ENCODE data around the gene ALDH1L2.
"Not testable (repeated sequence)": the region's sequence is repeated elsewhere in the genome, so short reads cannot be mapped to it uniquely, and the experiment has no call there.

The ALDH1L2 gene

DNA sequence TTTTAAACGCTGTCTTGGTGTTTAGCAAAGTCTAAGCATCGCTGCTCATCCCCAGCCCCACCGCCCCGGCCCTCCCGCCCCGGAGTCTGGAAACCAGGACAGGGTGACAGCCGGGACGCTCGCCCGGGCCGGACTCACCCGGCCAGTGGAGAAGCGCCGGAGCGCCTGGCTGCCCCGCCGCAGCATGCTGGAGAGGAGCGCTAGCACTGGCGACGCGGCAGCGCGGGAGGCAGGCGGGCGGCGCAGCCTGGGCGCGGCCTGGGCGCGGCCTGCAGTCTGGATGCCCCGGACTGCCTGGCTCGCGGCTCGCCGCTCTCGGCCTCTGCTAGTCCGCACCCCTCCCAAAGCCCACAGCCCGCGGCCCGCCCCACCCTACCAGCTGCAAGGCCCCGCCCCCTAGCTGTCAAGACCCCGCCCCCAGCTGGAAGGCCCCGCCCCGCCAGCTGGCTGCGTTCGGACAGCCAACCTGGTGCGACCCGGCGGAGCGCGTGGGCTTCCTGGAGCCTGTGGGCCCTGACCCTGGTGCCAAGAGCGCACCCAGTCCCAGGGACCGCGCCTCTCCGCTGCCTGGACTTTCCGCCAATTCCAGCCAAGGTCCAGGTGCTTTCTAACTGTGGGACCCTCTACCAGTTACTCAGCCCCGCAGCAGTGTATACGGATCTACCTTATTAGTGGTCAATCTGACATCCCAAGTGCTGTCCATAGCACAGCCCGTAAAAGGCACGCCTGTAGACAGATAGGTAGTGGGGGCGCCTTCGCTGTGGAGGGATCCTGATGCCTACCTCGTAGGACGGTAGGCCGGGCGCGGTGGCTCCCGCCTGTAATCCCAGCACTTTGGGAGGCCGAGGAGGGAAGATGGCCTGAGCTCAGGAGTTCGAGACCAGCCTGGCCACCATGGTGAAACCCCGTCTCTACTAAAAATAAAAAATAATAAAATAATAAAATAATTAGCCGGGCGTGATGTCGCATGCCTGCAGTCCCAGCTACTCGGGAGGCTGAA, at the start of gene ALDH1L2:
Gene ALDH1L2 (minus strand): TSS at position 208 of the 1,000 bp plus-strand sequence. CDS start 22 bp downstream, at position 186.
- peak in 1 of 2 donors; percentile 32 for DNase-seq (ENCODE audit: low read depth in 2 of 2)

DNA sequence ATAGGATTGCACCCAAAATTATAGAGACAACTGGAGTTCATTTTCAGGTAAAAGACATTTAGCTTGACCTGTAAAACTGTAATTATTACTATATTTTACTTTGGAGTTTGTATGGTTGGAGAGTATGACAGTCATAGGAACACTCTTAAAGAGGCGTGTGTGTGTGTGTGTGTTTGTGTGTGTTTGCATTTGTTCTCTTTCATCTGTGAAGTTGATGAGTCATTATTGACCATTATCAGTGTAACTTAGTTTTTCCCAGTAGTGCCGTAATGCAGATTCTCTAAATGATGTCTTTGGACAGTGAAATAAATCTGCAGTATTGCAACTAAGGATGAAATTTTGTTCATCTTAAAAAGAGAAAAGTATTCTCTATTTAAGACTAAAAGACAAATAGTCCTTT, 36.3 kb upstream of the ALDH1L2 start:
- no peak for DNase-seq (ENCODE audit: low read depth in 2 of 2)

DNA sequence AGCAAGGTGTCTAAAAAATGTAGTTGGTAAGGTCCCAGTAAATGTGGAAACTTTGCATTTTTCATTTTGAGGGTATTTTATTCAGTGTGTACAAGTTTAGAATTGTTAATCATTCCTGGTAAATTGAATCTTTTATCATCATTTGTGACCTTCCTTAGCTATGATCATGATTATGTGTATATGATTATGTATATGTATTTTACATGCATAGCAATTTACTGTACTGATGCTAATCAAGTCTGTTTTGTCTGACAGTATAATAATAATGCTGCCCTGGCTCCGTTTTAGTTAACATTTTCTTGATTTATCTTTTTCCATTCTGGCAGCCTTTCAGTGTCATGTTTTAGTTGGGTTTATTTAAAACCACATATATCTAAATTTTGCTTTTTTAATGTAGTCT, 32.7 kb upstream of the ALDH1L2 start:
- no peak for DNase-seq (ENCODE audit: low read depth in 2 of 2)

DNA sequence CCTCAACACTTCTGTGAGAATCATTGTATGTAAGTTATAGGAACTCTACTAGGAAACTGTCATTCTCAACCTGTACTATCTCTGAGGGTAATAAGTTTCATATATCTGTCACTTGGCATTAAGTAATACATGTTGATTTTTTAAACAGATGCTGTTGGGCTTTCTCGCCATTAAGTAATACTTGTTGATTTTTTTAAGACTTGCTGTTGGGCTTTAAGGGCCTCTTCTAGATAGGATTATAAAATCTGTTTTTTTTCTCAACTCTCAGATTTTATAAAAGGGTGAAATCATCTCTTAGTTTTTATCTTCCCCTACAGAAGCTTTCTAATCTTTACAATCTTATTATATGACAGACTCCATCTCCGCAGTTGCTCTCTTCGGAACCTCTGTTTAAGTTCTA, 28.8 kb upstream of the ALDH1L2 start:
- no peak for DNase-seq (ENCODE audit: low read depth in 2 of 2)

DNA sequence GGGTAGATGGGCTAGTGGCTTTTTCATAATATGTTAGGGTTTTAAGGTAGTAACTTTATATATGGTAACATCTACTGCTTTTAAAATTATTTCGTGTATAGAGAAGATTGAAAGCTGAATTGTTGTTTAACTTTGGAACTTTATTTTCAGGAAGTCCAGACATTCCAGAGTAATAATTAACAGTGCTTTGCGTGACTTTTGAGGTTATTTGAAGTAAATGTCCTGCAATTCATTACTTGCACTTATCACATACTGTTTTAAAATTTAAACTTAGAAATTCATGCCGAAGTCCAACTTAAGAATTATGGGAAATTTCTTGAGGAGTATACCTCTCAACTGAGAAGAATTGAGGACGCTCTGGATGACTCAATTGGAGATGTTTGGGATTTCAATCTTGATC, 26.6 kb upstream of the ALDH1L2 start:
- DNase-seq (ENCODE audit: low read depth in 2 of 2), result no peak

DNA sequence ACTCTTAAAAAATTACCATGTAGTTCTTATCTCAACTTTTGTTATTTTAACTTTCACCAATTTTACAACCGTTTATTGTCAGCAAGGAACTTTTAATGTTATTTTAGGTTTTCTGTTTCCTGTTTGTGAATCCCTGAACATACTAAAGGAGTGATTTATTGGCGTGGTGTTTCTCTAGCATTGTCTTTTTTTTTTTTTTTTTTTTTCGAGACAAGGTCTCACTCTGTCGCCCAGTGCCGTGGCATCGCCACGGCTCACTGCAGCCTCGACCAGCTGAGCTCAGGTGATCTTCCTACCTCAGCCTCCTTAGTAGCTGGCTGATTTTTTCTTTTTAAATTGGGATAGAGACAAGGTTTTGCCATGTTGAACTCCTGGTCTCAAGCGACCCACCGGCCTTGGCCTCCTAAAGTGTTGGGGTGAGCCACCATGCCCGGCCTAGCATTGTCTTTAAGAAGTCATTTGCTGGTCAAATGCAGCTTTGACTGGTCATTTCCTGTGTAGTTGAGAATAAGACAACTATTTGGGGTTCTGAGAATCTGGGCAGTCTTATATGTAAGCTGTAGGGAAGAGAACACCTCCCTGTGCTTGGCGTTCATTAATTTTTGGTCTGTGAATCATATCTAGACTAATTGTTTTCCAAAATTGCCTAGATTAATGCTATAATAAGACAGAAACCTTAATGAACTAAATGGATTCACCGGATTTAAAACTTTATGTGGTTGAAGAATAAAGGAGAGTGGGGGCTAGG, 25.4 kb upstream of the ALDH1L2 start:
- no peak for DNase-seq (ENCODE audit: low read depth in 2 of 2)

DNA sequence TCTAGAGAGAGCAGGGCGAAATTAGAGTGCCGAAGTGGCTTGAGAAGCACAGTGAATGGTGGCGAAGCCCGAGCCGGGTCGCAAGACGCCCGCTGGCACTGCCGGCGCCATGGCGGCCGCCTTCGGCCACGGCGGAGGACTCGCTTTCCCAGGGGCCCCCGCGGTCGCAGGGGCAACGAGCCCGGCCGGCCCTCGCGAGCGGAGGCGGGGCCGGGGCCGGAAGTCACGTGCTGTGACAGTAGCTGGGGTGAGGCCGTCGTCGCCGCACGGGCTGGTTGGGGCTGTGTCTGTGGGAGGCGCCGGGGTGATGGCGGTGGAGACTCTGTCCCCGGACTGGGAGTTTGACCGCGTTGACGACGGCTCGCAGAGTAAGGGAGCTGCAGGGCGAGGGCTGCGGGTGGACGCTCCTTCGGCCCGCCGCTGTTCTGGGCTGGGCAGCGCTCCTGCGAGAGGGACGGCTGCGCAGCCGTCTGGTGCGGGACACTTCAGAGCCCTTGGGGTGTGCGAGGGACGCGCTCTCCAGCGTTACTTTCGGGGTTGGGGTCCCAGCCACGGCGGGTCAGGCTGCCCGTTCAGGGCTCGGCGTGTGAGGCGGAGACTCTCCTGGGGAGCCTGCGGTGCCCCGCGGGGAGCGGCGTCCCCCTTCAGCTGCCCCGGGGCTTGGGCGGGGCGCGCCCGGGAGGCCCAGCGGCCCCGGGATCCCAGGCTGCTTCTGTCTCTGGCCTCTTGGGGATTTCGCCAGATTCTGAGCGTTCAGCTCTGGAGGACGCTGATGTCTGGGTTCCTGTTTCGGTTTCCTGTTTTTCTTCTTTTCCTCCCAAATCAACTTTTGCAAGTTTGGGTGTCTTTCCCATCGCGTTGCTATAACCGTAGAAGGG, 23.5 kb upstream of the ALDH1L2 start, which contains the start of gene WASHC4:
Gene WASHC4 (plus strand): TSS at position 238 of the 878 bp plus-strand sequence. CDS start 70 bp downstream, at position 308.
- DNase-seq (ENCODE audit: low read depth in 2 of 2), result peak; percentile 80 to 86

DNA sequence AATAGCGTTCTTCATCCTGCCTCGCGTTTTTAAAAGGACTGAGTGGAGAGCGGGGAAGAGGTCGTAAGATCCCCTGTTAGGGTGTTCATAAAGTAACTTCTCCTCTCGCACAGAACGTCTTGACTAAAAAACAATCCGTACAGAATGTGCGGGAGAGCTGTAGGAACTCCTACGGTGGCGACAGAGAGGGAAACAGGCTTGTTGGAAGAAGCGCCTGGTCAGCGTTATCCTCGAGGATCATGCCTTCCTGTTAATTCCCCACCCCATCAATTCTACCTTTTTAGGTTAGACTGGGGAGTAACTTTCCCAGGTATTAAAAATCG, 22.9 kb upstream of the ALDH1L2 start:
- DNase-seq (ENCODE audit: low read depth in 2 of 2), result no peak

DNA sequence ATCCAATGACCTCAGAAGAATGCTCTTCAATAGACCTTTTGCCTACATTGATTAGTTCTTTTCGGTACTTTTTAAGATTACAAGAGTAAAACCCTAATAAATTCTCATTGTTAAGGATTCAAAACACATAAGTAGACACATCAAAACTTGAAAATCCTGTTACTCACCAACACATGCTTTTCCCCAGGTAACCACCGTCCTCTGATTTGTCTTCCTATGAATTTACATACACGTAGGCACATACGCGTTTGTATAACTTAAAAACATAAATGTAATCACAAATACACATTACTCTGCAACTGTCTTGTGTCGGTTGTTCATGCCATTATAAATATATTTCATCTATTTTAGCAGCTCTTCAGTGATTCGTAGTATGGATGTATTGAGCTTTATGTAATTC, 22.4 kb upstream of the ALDH1L2 start:
- DNase-seq (ENCODE audit: low read depth in 2 of 2), result no peak

DNA sequence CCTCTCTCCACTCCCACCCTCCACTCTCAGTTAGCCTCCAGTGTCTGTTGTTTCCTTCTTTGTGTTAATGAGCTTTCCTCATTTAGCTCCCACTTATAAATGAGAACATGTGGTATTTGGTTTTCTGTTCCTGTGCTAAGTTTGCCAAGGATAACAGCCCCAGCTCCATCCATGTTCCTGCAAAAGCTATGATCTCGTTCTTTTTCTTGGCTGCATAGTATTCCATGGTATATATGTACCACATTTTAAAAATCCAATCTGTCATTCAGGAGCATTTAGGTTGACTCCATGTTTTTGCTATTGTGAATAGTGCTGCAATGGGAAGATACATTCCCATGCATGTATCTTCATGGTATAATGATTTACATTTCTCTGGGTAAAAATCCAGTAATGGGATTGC, 20.5 kb upstream of the ALDH1L2 start:
- no peak for DNase-seq (ENCODE audit: low read depth in 2 of 2)

DNA sequence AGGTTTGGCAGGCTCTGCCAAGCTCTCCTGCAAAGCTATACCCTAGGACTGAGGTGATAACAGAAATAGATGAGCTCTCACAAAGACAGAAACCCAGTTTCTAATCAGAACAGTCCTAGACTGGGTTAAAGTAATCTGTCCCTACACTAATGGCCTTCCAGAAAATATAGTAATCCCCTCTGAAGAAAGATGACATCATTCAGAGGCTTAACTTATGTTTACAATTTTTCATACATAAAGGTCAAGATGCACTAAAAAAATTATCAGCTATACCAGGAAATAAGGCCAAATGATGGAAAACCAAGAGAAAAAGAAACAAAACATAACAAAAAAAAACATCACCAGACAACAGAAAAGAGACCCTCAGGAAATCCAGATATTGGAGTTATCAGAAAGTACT, 18.4 kb upstream of the ALDH1L2 start:
- no peak for DNase-seq (ENCODE audit: low read depth in 2 of 2)

DNA sequence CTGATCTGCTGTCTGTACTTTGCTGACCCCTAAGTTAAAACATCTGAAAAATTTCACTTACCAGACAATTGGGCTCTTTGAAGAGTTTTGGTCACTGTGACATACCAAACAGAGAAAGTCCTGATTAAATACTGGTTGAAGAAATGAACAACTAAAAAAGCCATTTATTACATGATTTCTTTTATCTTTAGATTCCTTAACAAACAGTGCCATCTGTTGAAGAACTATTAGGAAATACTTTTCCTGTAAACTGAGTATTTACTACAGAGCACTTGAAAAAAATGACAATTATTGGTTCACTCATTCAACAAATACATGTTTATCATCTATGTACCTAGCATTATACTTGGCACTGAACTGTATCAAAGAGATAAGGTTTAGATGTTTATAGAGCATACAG, 16.7 kb upstream of the ALDH1L2 start:
- DNase-seq (ENCODE audit: low read depth in 2 of 2), result no peak

DNA sequence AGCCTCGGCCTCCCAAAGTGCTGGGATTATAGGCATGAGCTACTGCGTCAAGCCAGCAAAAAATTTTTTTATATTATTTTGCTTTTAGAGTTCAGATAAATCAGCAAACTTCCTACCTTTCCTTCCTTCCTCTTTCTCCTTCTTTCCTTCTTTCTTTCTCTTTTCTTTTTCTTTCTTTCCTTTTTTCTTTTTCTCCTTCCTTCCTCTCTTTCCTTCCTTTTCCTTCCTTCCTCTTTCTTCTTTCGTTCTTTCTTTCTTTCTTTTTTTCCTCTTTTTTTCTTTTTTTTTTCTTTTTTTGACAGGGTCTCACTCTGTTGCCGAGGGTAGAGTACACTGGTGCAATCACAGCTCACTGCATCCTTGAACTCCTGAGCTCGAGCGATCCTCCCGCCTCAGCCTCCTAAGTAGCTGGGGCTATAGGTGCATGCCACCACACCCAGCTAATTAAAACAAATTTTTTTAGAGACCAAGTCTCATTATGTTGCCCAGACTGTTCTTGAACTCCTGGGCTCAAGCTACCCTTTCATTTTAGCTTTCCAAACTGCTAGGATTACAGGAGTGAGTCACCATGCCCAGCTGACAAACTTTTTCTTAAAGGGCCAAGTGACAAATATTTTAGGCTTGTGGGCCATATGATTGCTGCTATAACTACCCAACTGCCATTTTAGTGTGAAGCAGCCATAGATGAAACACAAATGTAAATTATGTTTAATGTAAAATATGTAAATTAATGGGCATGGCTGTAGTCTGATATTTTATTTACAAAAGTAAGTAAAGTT, 16.1 kb upstream of the ALDH1L2 start:
- no peak for DNase-seq (ENCODE audit: low read depth in 2 of 2)

DNA sequence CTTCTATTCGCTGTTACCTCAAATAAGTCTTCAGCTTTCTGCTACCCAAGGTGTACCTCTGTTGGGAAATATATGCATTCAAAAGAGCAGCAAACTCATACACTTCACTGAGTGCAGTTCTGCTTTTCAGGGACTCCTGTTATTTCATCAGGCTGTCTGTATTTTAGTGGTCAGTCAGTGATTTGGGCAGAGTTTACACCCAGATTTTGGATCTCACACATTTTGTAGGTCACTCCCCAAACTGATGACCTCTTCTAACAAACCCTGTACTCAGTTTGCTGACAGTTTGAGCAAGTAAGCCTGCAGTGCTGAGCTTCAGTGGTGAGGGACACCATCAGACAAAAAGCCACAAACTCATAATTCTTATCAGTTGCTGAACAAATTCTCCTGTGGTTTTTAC, 15.1 kb upstream of the ALDH1L2 start:
- DNase-seq (ENCODE audit: low read depth in 2 of 2), result no peak

DNA sequence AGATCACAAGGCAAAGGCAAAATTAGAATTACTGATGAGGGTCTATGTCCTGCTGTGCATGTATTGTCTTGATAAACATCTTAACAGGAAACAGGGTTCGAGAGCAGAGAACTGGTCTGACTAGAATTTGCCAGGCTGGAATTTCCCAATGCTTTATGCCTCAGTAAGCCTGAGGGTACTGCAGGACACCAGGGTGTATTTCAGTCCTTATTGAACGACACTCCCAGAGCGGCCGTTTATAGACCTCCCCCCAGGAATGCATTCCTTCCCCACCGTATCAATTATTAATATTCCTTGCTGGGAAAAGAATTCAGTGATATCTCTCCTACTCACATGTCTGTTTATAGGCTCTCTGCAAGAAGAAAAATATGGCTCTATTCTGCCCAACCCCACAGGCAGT, 11.1 kb upstream of the ALDH1L2 start:
- DNase-seq (ENCODE audit: low read depth in 2 of 2), result not testable (repeated sequence)

DNA sequence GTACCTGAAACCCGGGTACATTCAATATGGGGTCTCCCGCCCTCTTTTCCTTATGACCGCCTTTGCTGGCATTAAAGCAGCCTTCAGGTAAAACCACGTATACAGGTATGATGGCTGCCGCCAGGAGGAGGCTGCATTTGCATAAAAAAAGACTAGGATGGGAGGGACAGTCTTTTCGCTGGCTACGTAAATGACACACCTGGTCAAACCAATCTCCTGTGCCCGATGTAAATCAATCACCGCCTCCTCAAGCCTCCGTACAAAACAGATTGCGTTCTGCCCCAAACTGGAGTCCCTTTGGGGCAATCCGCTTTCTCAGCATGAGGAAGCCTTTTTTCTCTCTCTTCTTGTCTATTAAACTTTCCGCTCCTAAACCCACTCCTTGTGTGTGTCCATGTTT, 8.1 kb upstream of the ALDH1L2 start:
- DNase-seq (ENCODE audit: low read depth in 2 of 2), result no peak

DNA sequence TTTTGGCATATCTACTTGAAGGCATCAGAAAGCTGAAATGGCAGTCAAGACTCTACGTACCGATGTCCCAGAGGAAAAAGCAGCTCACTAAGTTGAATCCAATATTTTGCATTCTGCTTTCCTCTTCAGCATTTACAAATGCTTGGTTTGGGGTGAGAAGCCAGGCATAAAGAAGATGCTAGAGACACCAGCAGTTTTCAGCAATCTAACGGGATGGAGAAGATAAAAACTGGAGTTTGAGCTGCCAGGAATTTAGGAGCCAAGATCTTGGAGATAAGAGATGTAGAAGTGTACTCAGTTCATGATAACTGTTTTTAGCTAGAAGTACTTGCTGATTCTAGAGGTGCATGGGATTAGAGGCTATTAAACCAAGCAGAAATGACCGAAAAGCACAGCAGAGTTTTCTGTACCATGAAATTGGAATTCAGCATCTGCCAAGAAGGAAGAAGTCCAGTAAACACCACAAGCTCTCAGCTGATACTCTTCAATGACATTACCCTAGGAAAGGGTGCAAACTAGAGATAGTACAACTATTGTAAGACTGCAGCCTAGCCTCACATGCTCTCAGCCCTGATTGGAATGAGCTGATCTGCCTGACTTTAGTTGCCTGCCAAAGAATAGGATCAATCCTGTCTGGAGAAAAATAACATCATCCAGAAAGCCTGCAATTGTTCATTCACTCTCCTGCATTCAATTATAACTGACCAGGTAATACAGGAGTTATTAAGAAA, 7.4 kb upstream of the ALDH1L2 start:
- DNase-seq (ENCODE audit: low read depth in 2 of 2), result no peak

DNA sequence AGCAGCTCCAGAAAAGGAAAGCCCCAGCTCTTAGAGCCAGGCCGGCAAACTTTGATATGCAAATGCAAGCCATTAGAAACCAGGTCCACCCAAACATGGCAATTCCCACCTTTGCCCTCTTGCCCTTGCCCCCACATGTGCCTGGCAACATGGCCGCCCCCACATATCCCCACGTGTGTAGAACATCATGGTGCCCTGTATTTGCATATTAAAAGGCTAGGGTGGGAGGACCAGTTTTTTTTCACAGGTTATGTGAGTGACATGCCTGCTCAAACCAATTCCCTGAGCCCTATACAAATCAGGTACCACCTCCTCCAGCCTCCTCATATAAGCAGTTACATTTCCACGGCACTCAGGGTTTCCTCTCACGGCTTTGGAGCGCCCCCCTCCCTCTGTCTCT, 6.1 kb upstream of the ALDH1L2 start:
- DNase-seq (ENCODE audit: low read depth in 2 of 2), result no peak

DNA sequence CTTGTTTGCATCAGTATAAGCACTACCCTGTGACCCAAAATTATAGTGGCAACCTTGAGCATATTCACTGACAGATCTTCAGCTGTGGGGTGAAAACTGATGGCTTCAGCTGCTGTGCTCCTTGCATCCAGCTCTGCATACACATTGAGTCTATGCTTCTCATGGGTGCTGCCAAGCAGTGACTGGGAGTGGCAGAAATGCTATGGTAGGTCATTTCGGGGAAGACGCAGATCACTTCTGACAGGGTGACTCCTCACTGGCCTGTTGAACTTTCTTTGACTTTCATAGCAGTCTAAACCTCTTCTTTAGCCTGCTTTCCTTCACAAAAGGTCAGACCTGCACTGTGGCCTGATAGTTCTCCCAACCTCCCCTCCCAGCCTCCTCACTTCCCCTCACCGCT, 5.6 kb upstream of the ALDH1L2 start:
- DNase-seq (ENCODE audit: low read depth in 2 of 2), result no peak

DNA sequence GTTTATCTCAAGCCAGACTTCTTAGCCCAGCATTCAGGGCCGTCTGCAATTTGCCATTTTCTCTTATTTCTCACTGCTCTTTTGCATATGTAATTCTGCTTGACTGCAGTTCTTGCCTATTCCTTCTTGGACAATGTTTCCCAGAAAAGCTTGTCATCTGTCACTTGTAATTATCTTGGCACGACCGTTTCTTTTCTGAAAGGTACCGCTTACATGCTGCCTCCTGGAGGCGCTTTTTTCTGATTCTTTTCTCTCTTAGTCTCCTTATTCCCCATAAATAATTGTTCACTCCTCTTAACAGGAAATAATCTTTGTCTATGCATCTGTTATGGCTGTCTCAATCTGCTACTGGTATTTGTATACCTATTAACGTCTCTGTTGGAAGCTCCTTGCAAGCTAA, 1.2 kb upstream of the ALDH1L2 start:
- no peak for DNase-seq (ENCODE audit: low read depth in 2 of 2)
